Lower leg skin (tissue), 3 donors: ENCODE results near the gene PLXNC1.

ENCODE experiments used
- CTCF ChIP-seq, 3 donors: fragments of 450-650 bp; IDR thresholded peaks; one replicate each; pipeline ENCODE4 v1.5.1; 2016; ENCODE audit warnings: antibody characterized with exemption in 3 of 3, mild to moderate bottlenecking in 3 of 3, moderate library complexity in 2 of 3
- POLR2A ChIP-seq, 2 donors: fragments of 450-650 bp; IDR thresholded peaks; one replicate each; pipeline ENCODE4 v1.6.1; 2016 to 2017; ENCODE audit warnings: antibody characterized with exemption in 2 of 2, mild to moderate bottlenecking in 1 of 2, moderate library complexity in 1 of 2

- TF ChIP-seq CTCF (IDR thresholded peaks at IDR 0.05), result no peak
- no peak for TF ChIP-seq POLR2A (IDR thresholded peaks at IDR 0.05)
These were observed 34.8 kb downstream of the PLXNC1 start for GRCh38 chr12:94182986-94183707.
